ENCODE results near the gene NSD1. TPM values are rescaled to one million over a fixed set of nuclear protein-coding genes. Genes with fewer than 3 reads are reported as not detected.
"Not testable (repeated sequence)": the region's sequence is repeated elsewhere in the genome, so short reads cannot be mapped to it uniquely, and the experiment has no call there.

NSD1 gene
- total and polyA plus RNA-seq, 2 donors, result 14.7 to 85.7 TPM

DNA sequence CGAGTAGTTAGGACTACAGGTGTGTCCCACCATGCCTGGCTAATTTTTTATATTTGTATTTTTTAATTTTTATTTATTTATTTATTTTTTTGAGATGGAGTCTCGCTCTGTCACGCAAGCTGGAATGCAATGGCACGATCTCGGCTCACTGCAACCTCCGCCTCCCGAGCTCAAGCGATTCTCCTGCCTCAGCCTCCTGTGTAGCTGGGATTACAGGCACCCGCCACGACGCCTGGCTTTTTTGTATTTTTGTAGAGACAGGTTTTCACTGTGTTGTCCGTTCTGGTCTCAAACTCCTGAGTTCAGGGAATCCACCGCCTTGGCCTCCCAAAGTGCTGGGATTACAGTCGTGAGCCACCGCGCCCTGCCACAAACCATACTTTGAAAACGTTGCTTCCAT lies 16.5 kb downstream of the NSD1 start:
- WGBS, result 95% methylated on average over 17 of the region's 17 CpGs
- H3K36me3 ChIP-seq (ENCODE audit: insufficient read depth); H3K4me3 ChIP-seq (ENCODE audit: low read depth, low read length): not testable (repeated sequence)

DNA sequence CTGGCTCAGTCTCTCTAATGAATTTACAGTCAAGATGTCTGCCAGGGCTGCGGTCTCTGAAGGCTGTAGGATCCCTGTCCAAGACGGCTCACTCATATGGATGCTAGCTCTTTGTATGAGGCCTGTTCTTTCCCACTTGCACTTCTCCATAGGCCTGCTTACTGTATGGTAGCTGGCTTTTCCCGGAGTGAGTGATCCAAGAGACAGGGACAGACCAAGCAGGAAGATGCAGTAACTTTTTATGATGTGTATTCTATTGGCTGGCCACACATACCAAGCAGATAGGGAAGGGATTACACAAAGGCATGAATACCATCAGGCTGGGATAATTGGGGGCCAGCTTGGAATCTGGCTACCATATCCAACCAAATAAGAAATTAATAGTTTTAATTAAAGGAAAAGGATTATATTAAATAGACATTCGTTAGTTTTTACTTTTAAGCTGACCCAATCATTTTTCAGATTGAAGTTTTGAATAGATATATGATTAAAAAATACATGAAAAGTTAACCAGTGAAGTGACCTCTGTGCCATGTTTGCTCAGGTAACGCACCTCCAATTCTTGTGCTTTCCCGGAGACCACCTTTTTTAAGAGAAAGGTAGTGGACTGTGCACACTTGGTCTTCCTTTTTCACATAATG lies 20.6 kb downstream of the NSD1 start:
- WGBS, result 46% methylated on average over 6 of the region's 6 CpGs
- Histone ChIP-seq H3K4me3 (ENCODE audit: low read depth, low read length) (no peak overlapping the region), H3K4me1 (ENCODE audit: insufficient read depth) (no peaks in the 10 kb centered on the region), H3K27ac (ENCODE audit: low read depth) (no peak overlapping the region), H3K36me3 (ENCODE audit: insufficient read depth) (no peaks in the 10 kb centered on the region)
- no peak for DNase-seq (ENCODE audit: extremely low spot score)

More for the DNA sequence above, 16.5 kb downstream of the NSD1 start:
- not testable (repeated sequence) for H3K27ac ChIP-seq (ENCODE audit: low read depth); H3K4me1 ChIP-seq (ENCODE audit: insufficient read depth); DNase-seq (ENCODE audit: extremely low spot score)

DNA sequence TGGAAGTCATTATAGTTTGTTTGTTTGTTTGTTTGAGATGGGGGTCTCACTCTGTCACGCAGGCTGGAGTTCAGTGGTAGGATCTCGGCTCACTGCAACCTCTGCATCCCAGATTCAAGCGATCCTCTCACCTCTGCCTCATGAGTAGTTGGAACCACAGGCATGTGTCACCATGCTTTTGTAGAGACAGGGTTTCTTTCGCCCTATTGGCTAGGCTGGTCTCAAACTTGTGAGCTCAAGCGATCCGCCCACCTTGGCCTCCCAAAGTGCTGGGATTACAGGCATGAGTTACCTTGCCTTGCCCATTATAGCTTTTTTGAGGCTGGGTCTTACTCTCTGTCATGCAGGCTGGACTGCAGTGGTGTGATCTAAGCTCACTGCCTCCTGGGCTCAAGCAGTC lies 28.8 kb downstream of the NSD1 start:
- H3K4me3 ChIP-seq (ENCODE audit: low read depth, low read length), result no peak overlapping the region
- WGBS, result 97% methylated on average over 6 of the region's 6 CpGs
- H3K27ac ChIP-seq (ENCODE audit: low read depth), result no peak overlapping the region
- no peaks in the 10 kb centered on the region for H3K4me1 ChIP-seq (ENCODE audit: insufficient read depth)
- H3K36me3 ChIP-seq (ENCODE audit: insufficient read depth), result no peaks in the 10 kb centered on the region
- no peak for DNase-seq (ENCODE audit: extremely low spot score)

DNA sequence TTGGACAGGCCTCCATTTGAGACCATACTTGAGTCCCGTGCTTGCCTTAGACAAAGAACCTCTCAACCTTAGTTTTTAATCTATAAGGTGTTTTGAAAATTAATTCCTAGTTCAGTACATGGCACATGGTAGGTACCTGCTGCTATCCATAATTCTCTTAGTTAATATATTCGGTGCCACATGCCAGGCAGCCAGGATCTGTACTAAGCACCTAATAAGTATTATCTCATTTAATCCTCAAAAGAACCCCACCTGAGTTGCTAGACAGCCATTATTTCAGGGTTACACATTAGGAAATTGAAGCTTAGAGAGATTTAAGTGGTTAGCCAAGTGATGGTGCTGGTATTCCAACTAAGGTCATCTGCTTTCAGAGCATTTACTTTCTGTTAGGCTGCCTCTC lies 29.9 kb downstream of the NSD1 start:
- Histone ChIP-seq H3K4me1 (ENCODE audit: insufficient read depth) (no peaks in the 10 kb centered on the region), H3K36me3 (ENCODE audit: insufficient read depth) (no peaks in the 10 kb centered on the region), H3K27ac (ENCODE audit: low read depth) (no peak overlapping the region), H3K4me3 (ENCODE audit: low read depth, low read length) (no peak overlapping the region)
- DNase-seq (ENCODE audit: extremely low spot score), result no peak
- 96% methylated on average over 2 of the region's 2 CpGs for WGBS

DNA sequence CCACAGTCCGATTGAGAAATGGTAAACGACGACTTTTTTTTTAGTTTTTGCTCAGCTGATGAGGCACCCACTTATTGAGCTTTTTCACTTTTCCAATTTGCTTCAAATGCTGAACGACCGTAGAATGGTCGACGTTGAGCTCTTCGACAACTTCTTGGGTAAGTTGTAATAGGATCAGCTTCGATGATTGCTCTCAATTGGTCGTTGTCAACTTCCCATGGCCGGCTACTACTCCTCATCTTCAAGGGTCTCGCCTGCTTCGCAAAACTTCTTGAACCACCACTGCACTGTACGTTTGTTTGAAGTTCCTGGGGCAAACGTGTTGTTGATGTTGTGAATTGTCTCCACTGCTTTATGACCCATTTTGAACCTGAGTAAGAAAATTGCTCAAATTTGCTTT lies 35.7 kb downstream of the NSD1 start:
- H3K4me3 ChIP-seq (ENCODE audit: low read depth, low read length), result no peak overlapping the region
- no peaks in the 10 kb centered on the region for H3K4me1 ChIP-seq (ENCODE audit: insufficient read depth)
- H3K36me3 ChIP-seq (ENCODE audit: insufficient read depth), result no peaks in the 10 kb centered on the region
- no peak for DNase-seq (ENCODE audit: extremely low spot score)
- WGBS, result 94% methylated on average over 15 of the region's 15 CpGs
- H3K27ac ChIP-seq (ENCODE audit: low read depth), result no peak overlapping the region

DNA sequence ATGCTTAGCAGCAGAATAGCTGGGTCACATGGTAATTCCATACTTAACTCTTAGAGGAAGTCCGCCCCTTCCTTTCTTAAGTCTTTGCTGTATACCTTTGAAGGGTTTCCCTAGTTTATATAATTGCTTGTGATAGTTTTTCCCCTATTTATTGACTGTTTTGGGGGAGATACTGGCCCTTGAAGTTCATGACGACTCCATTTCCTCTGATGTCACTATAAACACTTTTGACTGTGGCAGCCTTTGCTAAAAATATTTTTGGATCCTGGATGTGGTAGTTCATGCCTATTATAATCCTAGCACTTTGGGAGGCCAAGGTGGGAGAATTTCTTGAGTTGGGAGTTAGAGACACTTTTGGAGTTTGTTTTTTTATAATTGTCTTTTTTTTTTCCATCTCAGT lies 38.4 kb downstream of the NSD1 start:
- no peak for DNase-seq (ENCODE audit: extremely low spot score)
- 60% methylated on average over 2 of the region's 2 CpGs for WGBS
- Histone ChIP-seq H3K4me3 (ENCODE audit: low read depth, low read length) (no peak overlapping the region), H3K4me1 (ENCODE audit: insufficient read depth) (no peaks in the 10 kb centered on the region), H3K36me3 (ENCODE audit: insufficient read depth) (no peaks in the 10 kb centered on the region), H3K27ac (ENCODE audit: low read depth) (no peak overlapping the region)

DNA sequence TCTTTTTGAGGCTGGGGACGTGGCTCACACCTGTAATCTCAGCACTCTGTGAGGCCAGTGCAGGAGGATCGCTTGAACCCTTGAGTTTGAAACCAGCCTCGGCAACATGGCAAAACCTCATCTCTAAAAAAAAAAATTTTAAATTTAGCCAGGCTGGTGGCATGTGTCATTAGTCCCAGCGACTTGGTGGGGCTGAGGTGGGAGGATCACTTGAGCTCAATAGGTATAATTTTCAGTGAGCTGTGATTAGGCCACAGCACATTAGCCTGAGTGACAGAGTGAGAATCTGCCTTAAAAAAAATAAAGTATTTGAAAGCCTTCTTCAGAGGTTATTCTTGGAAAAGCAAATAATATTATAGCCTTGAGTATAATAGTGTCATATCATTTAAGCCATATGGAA lies 41.8 kb downstream of the NSD1 start:
- H3K4me3 ChIP-seq (ENCODE audit: low read depth, low read length), result no peak overlapping the region
- DNase-seq (ENCODE audit: extremely low spot score), result no peak
- no peak overlapping the region for H3K27ac ChIP-seq (ENCODE audit: low read depth)
- no peaks in the 10 kb centered on the region for H3K36me3 ChIP-seq (ENCODE audit: insufficient read depth)
- no peaks in the 10 kb centered on the region for H3K4me1 ChIP-seq (ENCODE audit: insufficient read depth)
- 92% methylated on average over 4 of the region's 4 CpGs for WGBS

DNA sequence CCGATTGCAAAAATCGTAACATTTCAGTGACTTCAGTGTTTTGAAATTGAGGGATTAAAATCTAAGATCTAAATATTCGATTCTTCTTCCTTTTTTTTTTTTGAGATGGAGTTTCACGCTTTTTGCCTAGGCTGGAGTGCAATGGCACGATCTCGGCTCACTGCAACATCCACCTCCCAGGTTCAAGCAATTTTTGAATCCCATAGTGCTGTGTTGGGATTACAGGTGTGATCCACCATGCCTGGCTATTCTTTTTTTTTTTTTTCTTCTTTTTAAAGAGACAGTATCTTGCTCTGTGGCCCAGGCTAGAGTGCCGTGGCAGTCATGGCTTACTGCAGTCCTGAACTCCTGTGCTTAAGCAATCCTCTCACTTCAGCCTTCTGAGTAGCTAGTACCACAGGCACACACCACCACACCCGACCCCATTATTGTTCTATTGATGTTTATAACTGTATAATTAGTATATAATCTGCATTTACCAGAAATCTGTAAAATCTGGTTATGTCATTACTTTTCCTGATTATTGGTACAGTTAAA lies 42.7 kb downstream of the NSD1 start:
- no peak overlapping the region for H3K27ac ChIP-seq (ENCODE audit: low read depth)
- H3K4me1 ChIP-seq (ENCODE audit: insufficient read depth), result no peaks in the 10 kb centered on the region
- no peaks in the 10 kb centered on the region for H3K36me3 ChIP-seq (ENCODE audit: insufficient read depth)
- H3K4me3 ChIP-seq (ENCODE audit: low read depth, low read length), result no peak overlapping the region
- 83% methylated on average over 8 of the region's 8 CpGs for whole genome bisulfite sequencing
- no peak for DNase-seq (ENCODE audit: extremely low spot score)

DNA sequence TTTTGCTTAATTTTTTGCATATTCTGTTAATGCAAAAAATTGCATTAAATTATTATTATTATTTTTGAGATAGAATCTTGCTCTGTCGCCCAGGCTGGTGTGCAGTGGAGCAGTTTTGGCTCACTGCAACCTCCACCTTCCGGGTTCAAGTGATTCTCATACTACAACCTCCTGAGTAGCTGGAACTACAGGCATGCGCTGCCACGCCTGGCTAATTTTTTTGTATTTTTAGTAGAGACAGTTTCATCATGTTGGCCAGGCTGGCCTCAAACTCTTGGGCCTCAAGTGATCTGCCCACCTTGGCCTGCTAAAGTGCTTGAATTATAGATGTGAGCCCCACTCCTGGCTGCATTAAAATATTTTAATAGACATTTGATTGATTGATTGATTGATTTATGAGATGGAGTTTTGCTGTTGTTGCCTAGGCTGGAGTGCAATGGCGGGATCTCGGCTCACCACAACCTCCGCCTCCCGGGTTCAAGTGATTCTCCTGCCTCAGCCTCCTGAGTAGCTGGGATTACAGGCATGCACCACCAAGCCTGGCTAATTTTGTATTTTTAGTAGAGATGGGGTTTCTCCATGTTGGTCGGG lies 44.4 kb downstream of the NSD1 start:
- H3K27ac ChIP-seq (ENCODE audit: low read depth); H3K36me3 ChIP-seq (ENCODE audit: insufficient read depth); H3K4me3 ChIP-seq (ENCODE audit: low read depth, low read length); H3K4me1 ChIP-seq (ENCODE audit: insufficient read depth); DNase-seq (ENCODE audit: extremely low spot score): not testable (repeated sequence)
- WGBS, result 93% methylated on average over 9 of the region's 9 CpGs

DNA sequence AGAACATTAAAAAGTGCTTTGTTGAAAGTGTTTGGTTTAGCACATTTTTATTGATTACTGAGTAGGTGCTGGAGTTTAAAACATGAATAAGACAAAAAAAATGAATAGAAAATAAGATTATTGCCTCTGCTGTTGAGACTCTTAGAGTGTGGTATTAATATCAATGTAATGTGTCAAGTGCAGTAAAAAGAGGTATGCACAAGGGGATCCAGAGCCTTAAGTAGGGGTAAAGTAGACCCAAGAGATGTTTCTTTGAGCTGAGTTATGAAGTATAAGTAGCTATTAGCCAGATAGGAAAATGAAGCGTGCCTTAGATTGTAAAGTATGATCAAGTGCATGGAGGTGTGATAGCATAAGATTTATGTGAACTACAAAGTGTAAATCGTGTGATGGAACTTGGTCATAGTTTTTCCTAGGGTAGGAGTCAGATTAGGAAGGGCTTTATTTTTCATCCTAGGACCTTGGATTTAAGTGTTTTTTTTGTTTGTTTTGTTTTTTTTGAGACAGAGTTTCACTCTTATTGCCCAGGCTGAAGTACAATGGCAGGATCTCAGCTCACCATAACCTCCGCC lies 45.2 kb downstream of the NSD1 start:
- 91% methylated on average over 3 of the region's 3 CpGs for WGBS
- DNase-seq (ENCODE audit: extremely low spot score), result no peak
- Histone ChIP-seq H3K4me3 (ENCODE audit: low read depth, low read length) (no peak overlapping the region), H3K4me1 (ENCODE audit: insufficient read depth) (no peaks in the 10 kb centered on the region), H3K27ac (ENCODE audit: low read depth) (no peak overlapping the region), H3K36me3 (ENCODE audit: insufficient read depth) (no peaks in the 10 kb centered on the region)

DNA sequence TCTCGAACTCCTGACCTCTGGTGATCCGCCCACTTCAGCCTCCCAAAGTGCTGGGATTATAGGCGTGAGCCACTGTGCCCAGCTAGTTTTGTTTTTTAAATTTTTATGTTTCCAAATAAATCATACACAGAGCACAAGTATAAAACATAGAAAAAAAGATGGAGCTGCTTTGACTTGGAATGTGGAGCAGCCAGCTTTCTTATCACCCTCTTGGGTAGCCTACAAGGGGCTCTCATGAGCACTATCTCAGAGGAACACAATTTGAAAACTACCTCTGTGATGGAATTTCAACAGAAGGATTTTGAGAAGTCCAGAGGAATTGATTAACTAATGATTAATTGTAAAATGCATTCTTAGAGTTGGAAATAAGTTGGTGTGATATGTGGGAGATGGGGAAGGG lies 45.9 kb downstream of the NSD1 start:
- DNase-seq (ENCODE audit: extremely low spot score), result no peak
- no peak overlapping the region for H3K4me3 ChIP-seq (ENCODE audit: low read depth, low read length)
- 89% methylated on average over 3 of the region's 3 CpGs for whole genome bisulfite sequencing

DNA sequence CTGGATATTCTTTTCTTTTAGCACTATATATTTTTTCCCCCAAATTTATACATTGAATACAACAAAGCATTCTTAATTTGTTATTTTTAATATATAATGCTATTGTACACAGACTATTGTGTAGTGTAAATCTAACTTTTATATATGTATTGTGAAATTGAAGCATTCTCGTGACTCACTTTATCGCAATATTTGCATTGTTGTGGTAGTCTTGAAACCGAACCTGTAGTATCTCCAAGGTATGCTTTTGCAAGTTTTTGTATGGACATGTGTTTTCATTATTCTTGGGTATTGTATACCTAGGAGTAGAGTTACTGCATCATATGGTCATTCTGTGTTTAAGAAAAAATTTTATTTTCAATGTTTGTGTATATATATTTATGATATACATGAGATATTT lies 49.6 kb downstream of the NSD1 start:
- whole genome bisulfite sequencing, result 97% methylated on average over 3 of the region's 3 CpGs
- Histone ChIP-seq H3K27ac (ENCODE audit: low read depth) (no peak overlapping the region), H3K4me3 (ENCODE audit: low read depth, low read length) (no peak overlapping the region), H3K4me1 (ENCODE audit: insufficient read depth) (peaks cover 2% of the 10 kb centered on the region), H3K36me3 (ENCODE audit: insufficient read depth) (no peaks in the 10 kb centered on the region)
- no peak for DNase-seq (ENCODE audit: extremely low spot score)

More for the DNA sequence above, 45.9 kb downstream of the NSD1 start:
- H3K27ac ChIP-seq (ENCODE audit: low read depth), result no peak overlapping the region
- H3K4me1 ChIP-seq (ENCODE audit: insufficient read depth), result peaks cover under 1% of the 10 kb centered on the region
- no peaks in the 10 kb centered on the region for H3K36me3 ChIP-seq (ENCODE audit: insufficient read depth)

DNA sequence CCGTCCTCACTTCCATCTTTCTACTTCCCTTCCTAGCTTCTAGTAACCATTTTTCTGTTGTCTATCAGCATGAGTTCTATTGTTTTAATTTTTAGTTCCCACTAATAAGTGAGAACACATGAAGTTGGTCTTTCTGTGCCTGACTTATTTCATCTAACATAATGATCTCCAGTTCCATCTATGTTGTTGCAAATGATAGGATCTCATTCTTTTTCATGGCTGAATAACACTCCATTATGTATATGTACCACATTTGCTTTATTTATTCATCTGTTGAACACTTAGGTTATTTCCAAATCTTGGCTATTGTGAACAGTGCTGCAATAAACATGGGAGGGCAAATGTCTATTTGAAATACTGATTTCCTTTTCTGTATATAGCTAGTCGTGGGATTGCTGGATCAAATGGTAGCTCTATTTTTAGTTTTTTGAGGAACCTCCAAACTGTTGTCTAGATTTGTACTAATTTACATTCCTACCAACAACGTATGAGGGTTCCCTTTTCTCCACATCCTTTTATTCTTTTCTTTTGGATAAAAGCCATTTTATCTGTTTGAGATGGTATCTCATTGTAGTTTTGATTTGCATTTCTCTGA lies 50.3 kb downstream of the NSD1 start:
- DNase-seq (ENCODE audit: extremely low spot score), result no peak
- WGBS, result 42% methylated on average over 3 of the region's 3 CpGs
- no peak overlapping the region for H3K27ac ChIP-seq (ENCODE audit: low read depth)
- H3K4me1 ChIP-seq (ENCODE audit: insufficient read depth), result peaks cover 2% of the 10 kb centered on the region
- H3K4me3 ChIP-seq (ENCODE audit: low read depth, low read length), result no peak overlapping the region
- H3K36me3 ChIP-seq (ENCODE audit: insufficient read depth), result no peaks in the 10 kb centered on the region

DNA sequence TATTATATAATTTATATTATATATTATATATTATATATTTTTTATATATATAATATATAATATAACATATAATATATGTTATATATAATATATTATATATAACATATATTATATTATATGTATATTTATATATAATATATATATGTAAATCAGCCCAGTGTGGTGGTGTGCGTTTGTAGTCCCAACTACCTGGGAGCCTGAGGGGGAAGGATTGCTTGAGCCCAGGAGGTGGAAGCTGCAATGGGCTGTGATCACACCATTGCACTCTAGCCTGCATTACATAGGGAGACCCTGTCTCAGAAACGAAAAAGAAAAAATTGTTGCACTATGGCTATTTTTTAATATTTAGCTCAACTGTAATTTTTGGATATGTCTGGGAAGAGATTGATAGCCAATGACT lies 52.4 kb downstream of the NSD1 start:
- no peak for DNase-seq (ENCODE audit: extremely low spot score)
- no peaks in the 10 kb centered on the region for H3K36me3 ChIP-seq (ENCODE audit: insufficient read depth)

More for the DNA sequence above, 52.4 kb downstream of the NSD1 start:
- Histone ChIP-seq H3K4me1 (ENCODE audit: insufficient read depth) (peaks cover 2% of the 10 kb centered on the region), H3K27ac (ENCODE audit: low read depth) (no peak overlapping the region), H3K4me3 (ENCODE audit: low read depth, low read length) (no peak overlapping the region)
- 95% methylated on average over 2 of the region's 2 CpGs for WGBS

All from urinary bladder (tissue), 4 donors.